ENCODE results near the gene PARP8. TPM values are rescaled to one million over a fixed set of nuclear protein-coding genes. Genes with fewer than 3 reads are reported as not detected.
"Not testable (repeated sequence)": the region's sequence is repeated elsewhere in the genome, so short reads cannot be mapped to it uniquely, and the experiment has no call there.

Gene PARP8
- total RNA-seq, 2 donors from 2014 or later, result 3.9 to 6.6 TPM

DNA sequence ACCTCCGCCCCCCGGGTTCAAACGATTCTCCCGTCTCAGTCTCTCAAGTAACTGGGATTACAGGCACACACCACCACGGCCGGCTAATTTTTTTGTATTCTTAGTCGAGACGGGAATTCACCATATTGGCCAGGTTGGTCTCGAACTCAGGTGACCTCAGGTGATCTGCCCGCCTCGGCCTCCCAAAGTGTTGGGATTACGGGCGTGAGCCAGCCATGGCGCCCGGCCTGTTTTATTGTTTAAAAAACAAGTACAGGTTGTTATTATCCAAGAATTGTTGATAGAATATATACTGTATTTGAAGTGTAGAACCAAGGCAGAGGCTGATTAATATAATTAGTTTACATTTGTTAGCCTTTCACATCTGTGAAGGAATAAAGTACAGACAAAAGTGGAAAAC lies 8.9 kb downstream of the PARP8 start:
- Histone ChIP-seq H3K36me3 (no peaks in the 10 kb centered on the region), H3K27me3 (no peaks in the 10 kb centered on the region), H3K4me3 (no peak overlapping the region), H3K9me3 (no peaks in the 10 kb centered on the region), H3K27ac (no peak overlapping the region), H3K4me1 (no peaks in the 10 kb centered on the region)
- TF ChIP-seq, protein P1, sequence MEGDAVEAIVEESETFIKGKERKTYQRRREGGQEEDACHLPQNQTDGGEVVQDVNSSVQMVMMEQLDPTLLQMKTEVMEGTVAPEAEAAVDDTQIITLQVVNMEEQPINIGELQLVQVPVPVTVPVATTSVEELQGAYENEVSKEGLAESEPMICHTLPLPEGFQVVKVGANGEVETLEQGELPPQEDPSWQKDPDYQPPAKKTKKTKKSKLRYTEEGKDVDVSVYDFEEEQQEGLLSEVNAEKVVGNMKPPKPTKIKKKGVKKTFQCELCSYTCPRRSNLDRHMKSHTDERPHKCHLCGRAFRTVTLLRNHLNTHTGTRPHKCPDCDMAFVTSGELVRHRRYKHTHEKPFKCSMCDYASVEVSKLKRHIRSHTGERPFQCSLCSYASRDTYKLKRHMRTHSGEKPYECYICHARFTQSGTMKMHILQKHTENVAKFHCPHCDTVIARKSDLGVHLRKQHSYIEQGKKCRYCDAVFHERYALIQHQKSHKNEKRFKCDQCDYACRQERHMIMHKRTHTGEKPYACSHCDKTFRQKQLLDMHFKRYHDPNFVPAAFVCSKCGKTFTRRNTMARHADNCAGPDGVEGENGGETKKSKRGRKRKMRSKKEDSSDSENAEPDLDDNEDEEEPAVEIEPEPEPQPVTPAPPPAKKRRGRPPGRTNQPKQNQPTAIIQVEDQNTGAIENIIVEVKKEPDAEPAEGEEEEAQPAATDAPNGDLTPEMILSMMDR (IDR thresholded peaks at IDR 0.05), result no peak
- DNase-seq (ENCODE audit: low spot score), result no peak

DNA sequence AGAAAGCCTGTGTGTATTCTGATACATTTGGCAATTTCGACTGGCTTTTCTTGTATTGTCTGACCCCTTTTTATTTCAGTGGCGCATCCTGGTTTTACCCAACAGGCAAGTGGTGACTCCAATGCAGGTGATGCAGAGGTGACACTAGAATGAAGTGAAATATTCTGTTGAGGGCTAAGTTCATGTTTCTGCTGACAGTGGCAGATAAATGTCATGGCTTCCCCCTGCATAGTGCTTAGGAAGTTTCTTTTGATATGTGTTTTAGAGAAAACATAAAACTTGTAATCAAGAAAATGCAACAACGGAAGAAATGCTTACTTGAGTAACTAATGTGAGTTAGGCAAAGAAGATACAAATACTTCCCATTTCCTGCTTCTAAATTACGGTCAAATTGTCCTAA lies 13.1 kb downstream of the PARP8 start:
- not testable (repeated sequence) for H3K4me3 ChIP-seq; H3K27ac ChIP-seq; H3K9me3 ChIP-seq; H3K4me1 ChIP-seq; H3K36me3 ChIP-seq; H3K27me3 ChIP-seq; DNase-seq (ENCODE audit: low spot score)

DNA sequence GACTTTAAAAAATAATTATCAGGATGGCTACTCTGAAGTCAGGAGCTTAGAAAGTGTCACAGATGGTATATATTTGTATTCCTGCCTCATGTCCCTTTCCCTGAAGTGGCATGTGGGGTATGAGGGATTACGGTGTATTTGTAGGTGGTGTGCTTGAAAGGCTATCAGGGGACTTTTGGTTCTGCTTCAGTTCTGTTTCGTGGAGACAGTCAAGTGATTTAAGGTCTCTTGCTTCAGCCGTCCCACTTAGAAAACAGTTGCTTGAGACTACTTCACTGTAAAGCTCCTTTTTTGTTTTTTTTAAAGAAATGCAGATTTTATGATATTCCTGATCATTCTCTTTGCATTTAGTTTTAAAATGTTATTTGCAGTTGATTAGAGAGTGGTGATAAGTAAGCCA lies 18.3 kb downstream of the PARP8 start:
- no peak overlapping the region for H3K27ac ChIP-seq
- H3K36me3 ChIP-seq, result no peaks in the 10 kb centered on the region
- no peaks in the 10 kb centered on the region for H3K4me1 ChIP-seq
- no peak overlapping the region for H3K4me3 ChIP-seq
- DNase-seq (ENCODE audit: low spot score), result no peak
- no peaks in the 10 kb centered on the region for H3K9me3 ChIP-seq
- no peaks in the 10 kb centered on the region for H3K27me3 ChIP-seq
- TF ChIP-seq, protein P1 (IDR thresholded peaks at IDR 0.05), result no peak

DNA sequence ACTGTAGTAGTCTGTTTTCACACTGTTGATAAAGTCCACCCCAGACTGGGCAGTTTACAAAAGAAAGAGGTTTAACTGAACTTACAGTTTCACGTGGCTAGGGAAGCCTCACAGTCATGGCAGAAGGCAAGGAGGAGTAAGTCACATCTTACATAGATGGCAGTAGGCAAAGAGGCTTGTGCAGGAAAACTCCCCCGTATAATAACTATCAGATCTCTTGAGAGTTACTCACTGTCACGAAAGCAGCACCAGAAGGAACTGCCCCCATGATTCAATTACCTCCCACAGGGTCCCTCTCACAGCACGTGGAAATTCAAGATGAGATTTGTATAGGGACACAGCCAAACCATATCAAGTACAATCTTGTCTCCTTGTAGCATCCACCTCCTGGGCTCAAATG lies 21.1 kb downstream of the PARP8 start:
- Histone ChIP-seq H3K4me3 (no peak overlapping the region), H3K27me3 (no peaks in the 10 kb centered on the region), H3K4me1 (peaks cover 0 to 3% of the 10 kb centered on the region in 2 donors), H3K36me3 (no peaks in the 10 kb centered on the region), H3K9me3 (no peaks in the 10 kb centered on the region), H3K27ac (no peak overlapping the region)
- no peak for DNase-seq (ENCODE audit: low spot score)
- TF ChIP-seq, protein P1 (IDR thresholded peaks at IDR 0.05), result no peak

DNA sequence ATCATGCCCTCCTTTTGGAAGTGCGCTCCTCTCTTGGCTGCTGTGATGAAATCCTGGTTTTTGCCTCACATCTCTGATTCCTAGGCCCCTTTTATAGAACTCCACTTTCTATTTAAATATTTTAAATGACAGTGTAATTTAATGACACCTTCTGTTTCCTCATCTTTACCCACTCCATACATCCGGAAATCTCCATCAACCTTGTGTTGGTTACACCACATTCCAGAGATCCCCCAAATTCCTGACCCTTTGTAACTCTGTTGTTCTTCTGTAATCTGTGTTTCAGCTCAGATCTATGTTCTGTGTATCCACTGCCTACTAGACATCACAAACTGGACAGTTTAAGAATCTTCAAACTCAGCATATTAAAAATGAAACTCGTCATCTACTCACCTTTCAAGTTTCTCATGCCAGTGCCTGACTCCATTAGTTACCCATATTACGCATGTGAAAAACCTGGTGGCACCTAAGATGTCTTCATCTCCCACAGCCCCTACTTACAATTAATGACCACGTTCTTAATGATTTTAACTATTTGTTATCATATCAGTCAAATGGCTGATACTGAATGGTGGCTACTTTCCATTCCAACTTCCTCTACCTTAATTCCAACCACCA lies 25.1 kb downstream of the PARP8 start:
- H3K4me1 ChIP-seq, result peaks cover 0 to 6% of the 10 kb centered on the region in 2 donors
- no peaks in the 10 kb centered on the region for H3K9me3 ChIP-seq
- H3K36me3 ChIP-seq, result no peaks in the 10 kb centered on the region
- no peak for DNase-seq (ENCODE audit: low spot score)
- H3K4me3 ChIP-seq, result no peak overlapping the region
- H3K27ac ChIP-seq, result no peak overlapping the region
- H3K27me3 ChIP-seq, result no peaks in the 10 kb centered on the region
- TF ChIP-seq, protein P1 (IDR thresholded peaks at IDR 0.05), result no peak

DNA sequence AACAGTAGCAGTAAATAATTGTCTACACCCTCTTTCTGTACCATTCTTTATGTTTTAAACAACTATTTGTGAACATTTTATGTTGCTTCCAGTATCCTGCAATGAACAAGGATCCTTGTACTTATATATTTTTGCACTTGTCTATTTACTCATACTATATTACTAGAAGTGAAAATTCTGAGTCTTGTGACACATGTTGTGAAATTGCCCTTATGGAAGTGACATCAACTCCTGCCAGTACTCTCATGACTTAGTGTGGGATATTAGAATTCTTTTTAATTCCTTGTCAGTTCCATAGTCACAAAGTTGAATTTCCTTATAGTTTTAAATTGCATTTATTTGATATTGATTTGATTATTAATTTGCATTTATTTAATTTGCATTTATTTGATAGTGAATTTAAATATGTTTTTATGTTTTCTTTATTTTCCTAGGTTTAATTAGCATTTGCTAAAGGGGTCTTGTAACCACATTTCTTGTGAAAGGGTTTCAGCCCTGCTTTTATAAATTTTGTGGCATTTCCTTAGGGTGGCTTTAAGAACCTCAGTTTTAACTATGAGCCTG lies 27.7 kb downstream of the PARP8 start:
- TF ChIP-seq, protein P1 (IDR thresholded peaks at IDR 0.05), result no peak
- Histone ChIP-seq H3K9me3 (no peaks in the 10 kb centered on the region), H3K4me3 (no peak overlapping the region), H3K4me1 (peaks cover 0 to 6% of the 10 kb centered on the region in 2 donors), H3K36me3 (no peaks in the 10 kb centered on the region), H3K27ac (no peak overlapping the region), H3K27me3 (no peaks in the 10 kb centered on the region)
- no peak for DNase-seq (ENCODE audit: low spot score)

DNA sequence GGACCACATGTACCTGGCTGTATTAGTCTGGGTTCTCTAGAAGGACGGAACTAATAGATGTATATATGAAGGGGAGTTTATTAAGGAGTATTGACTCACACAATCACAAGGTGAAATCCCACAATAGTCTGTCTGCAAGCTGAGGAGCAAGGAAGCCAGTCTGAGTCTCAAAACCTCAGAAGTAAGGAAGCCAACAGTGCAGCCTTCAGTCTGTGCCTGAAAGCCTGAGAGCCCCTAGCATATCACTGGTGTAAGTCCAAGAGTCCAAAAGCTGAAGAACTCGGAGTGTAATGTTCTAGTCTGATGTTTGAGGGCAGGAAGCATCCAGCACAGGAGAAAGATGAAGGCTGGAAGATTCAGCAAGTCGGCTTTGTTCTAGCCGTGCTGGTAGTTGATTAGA lies 28.2 kb downstream of the PARP8 start:
- not testable (repeated sequence) for H3K36me3 ChIP-seq; H3K4me1 ChIP-seq; DNase-seq (ENCODE audit: low spot score); H3K27me3 ChIP-seq; H3K9me3 ChIP-seq; H3K4me3 ChIP-seq; H3K27ac ChIP-seq

All from right atrium auricular region (tissue), 2 donors.